Activated T-helper 2 cell treated with anti-CD3 and anti-CD28 coated beads, Interferon-gamma antibody, Interleukin-2, Interleukin-4, amounts not matched to agents 10 μg/mL and 5 μg/mL and 100 μg/mL, durations not matched to agents 14 hours and 24 hours and 36 hours (primary cell): Measurements from ENCODE around the gene VASH1. TPM values are rescaled to one million over a fixed set of nuclear protein-coding genes. Genes with fewer than 3 reads are reported as not detected.

Experiments
- DNase-seq: peaks from one replicate; pipeline ENCODE4 v3.0.0; 2021; ENCODE audit warnings: low spot score
- H3K27ac Mint-ChIP-seq: one replicate; pipeline ENCODE4 v1.8.0; 2021; ENCODE audit warnings: mixed read lengths
- H3K27me3 Mint-ChIP-seq: one replicate; pipeline ENCODE4 v1.8.0; 2021; ENCODE audit warnings: low read depth, mixed read lengths
- H3K36me3 Mint-ChIP-seq: one replicate; pipeline ENCODE4 v1.8.0; 2021; ENCODE audit warnings: low read depth, mixed read lengths
- H3K4me1 Mint-ChIP-seq: one replicate; pipeline ENCODE4 v1.8.0; 2021; ENCODE audit warnings: low read depth, mixed read lengths
- H3K4me3 Mint-ChIP-seq: one replicate; pipeline ENCODE4 v1.8.0; 2021; ENCODE audit warnings: low read depth, mild to moderate bottlenecking, moderate library complexity, mixed read lengths
- H3K9me3 Mint-ChIP-seq: one replicate; pipeline ENCODE4 v1.8.0; 2021; ENCODE audit warnings: mixed read lengths
- intact Hi-C: fragments of 100-400 bp; cut with micrococcal nuclease; formaldehyde crosslinking; loops from one replicate; pipeline ENCODE4 v1.15.1; 2023
- total RNA-seq: library from RNA; stranded (reverse); gene quantifications from 2 replicates; pipeline ENCODE4 v1.2.3, GENCODE V29; 2022

The VASH1 gene
- total RNA-seq, 1 donor from 2014 or later, result 12.9 TPM

DNA sequence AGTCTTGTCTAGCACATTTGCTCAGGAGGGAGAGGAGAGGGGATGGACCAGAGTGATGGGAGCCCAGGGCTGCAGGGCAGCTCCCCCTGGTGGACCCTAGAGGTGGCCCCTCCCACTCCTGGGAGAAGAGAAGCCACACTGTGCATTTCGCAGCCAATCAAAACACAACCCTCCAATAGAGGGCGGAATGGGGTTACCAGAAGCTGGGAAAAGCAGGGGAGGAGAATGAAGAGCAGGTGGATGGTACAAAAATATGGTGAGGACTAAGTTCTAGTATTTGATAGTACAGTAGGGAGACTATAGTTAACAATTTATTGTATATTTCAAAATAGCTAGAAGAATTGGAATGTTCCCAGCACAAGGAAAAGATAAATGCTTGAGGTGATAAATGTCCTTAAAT, 23.6 kb downstream of the VASH1 start:
- peaks cover 38% of the 10 kb centered on the region for H3K36me3 Mint-ChIP-seq

DNA sequence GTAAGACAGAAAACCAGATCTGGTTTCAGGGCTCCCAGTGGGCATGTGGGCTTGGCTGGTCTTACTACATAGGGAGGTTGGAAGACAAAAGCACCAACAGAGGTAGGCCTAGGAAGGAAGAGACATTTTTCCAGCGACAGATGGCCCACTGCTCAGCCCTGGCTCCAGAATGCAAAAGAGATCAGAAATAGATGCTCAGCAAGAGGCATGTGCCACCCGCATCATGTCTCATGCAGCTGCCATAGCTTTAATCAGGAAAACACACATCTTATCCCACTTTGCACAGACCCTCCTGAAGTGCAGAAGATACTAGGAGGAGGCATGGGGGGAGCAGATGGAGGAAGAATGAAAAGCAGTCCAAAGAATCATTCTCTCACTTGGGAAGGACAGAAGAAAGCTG, 25.3 kb downstream of the VASH1 start:
- Mint-ChIP-seq H3K4me1 (peaks cover 20% of the 10 kb centered on the region), H3K27me3 (no peaks in the 10 kb centered on the region), H3K9me3 (no peaks in the 10 kb centered on the region), H3K4me3 (no peak overlapping the region), H3K27ac (peak overlapping the region; percentile 58), H3K36me3 (peaks cover 40% of the 10 kb centered on the region)
- intact Hi-C loops, result no loop called here
- DNase-seq, result no peak

More for the DNA sequence above, 23.6 kb downstream of the VASH1 start:
- H3K4me3 Mint-ChIP-seq, result no peak overlapping the region
- intact Hi-C loops, result loop anchor here (1.0 to 2.0 kb wide), 2 partner anchors 24 to 75 kb away; partner anchors contain the start of gene VASH1
- peaks cover 32% of the 10 kb centered on the region for H3K4me1 Mint-ChIP-seq
- H3K9me3 Mint-ChIP-seq, result no peaks in the 10 kb centered on the region
- no peaks in the 10 kb centered on the region for H3K27me3 Mint-ChIP-seq
- H3K27ac Mint-ChIP-seq, result peak overlapping the region; percentile 3
- DNase-seq, result peak; percentile 43

DNA sequence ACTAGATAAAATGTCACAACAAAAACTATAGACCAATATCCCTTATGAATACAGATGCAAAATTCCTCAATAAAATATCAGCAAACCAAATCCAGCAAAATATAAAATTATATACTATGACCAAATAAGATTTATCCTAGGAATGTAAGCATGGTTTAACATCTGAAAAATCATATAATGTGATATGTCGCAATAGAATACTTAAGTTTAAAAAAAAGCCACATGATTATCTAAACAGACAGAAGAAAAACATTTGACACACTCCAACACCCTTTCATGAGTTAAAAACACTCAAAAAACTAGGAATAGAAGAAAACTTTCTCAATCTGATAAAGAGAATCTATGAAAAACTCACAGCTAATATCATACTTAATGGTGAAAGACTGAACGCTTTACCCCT, 31.2 kb downstream of the VASH1 start:
- Mint-ChIP-seq H3K27ac (no peak overlapping the region), H3K27me3 (no peaks in the 10 kb centered on the region), H3K36me3 (peaks cover 19% of the 10 kb centered on the region), H3K9me3 (no peaks in the 10 kb centered on the region), H3K4me1 (no peaks in the 10 kb centered on the region), H3K4me3 (no peak overlapping the region)
- no peak for DNase-seq
- intact Hi-C loops, result no loop called here

DNA sequence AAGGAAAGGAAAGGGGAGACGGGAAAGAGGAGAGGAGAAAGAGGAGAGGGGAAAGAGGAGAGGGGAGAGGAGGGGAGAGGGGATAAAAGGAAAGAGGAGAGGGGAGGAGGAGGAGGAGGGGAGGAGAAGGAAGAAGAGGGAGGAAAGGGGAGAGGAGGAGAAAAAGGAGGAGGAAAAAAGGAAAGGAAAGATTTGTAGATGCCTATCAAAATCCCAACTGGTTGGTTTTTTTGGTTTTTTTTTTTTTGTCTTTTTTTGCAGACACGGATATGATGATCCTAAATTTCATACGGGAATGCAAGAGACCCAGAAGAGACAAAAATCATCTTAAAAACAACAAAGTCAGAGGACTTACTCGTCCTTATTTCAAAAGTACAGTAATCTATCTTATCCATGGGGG, 32.1 kb downstream of the VASH1 start:
- no peaks in the 10 kb centered on the region for H3K4me1 Mint-ChIP-seq
- no peaks in the 10 kb centered on the region for H3K9me3 Mint-ChIP-seq
- peaks cover 21% of the 10 kb centered on the region for H3K36me3 Mint-ChIP-seq
- DNase-seq, result no peak
- no peak overlapping the region for H3K4me3 Mint-ChIP-seq
- H3K27ac Mint-ChIP-seq, result no peak overlapping the region
- intact Hi-C loops, result no loop called here
- H3K27me3 Mint-ChIP-seq, result no peaks in the 10 kb centered on the region

DNA sequence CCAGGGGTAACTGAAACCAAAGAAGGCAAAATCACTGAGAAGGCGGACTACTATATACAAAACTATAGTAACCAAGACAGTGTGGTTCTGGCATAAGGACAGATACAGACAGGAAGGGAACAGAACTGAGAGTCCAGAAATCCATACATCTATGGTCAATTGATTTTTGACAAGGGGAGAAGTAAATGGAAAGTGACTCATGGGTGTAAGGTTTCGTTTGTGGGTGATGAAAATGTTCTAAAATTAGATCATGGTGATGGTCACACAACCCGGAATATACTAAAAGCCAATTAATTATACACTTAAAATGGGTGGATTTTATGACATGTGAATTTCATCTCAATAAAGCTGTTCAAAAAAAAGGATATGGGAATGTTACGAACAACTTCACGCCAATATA, 32.7 kb downstream of the VASH1 start:
- no peak overlapping the region for H3K27ac Mint-ChIP-seq
- H3K27me3 Mint-ChIP-seq, result no peaks in the 10 kb centered on the region
- H3K36me3 Mint-ChIP-seq, result peaks cover 18% of the 10 kb centered on the region
- DNase-seq, result no peak
- intact Hi-C loops, result no loop called here
- H3K9me3 Mint-ChIP-seq, result no peaks in the 10 kb centered on the region
- no peak overlapping the region for H3K4me3 Mint-ChIP-seq
- H3K4me1 Mint-ChIP-seq, result no peaks in the 10 kb centered on the region

DNA sequence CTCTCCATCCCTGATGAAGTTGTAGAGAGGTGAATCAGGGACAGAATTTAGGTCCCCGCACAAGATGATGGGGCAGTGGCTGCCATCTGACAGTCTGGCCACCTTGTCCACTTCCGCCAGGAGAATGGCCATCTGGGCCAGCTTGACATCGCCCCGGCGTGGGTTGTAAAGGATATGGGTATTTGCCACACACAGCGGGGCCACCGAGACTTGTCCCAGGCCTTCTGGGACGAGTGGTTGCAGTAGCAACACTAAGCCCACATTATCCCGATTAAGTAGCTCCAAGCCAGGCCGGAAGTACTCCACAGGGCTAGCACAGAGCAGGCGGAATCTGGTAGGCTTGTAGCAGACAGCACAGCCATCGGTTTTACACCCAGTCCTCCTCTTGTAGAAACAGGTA, 45.2 kb downstream of the VASH1 start:
- Mint-ChIP-seq H3K27me3 (no peaks in the 10 kb centered on the region), H3K36me3 (peaks cover 38% of the 10 kb centered on the region), H3K4me1 (peaks cover 13% of the 10 kb centered on the region), H3K27ac (no peak overlapping the region), H3K4me3 (no peak overlapping the region), H3K9me3 (no peaks in the 10 kb centered on the region)
- intact Hi-C loops, result no loop called here
- DNase-seq, result no peak

DNA sequence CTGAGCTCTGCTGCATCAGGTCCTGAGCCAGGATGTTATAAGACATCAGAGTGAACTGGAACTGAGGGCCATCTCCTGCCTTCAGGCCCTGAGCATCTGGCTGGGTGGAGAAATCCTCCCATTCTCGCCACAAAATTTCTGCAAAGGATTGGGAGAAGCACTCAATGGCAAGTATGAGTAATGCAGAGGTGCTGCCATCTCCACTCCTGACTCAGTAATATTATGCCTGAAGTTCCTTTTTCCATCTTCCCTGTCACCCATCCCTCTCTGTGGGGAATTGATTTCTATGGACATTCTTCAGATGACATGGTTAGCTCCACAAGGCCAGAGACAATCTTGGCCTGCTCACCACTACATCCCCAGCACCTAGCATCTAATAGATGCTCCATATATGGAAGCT, 46.7 kb downstream of the VASH1 start:
- intact Hi-C loops, result no loop called here
- peaks cover 28% of the 10 kb centered on the region for H3K36me3 Mint-ChIP-seq

DNA sequence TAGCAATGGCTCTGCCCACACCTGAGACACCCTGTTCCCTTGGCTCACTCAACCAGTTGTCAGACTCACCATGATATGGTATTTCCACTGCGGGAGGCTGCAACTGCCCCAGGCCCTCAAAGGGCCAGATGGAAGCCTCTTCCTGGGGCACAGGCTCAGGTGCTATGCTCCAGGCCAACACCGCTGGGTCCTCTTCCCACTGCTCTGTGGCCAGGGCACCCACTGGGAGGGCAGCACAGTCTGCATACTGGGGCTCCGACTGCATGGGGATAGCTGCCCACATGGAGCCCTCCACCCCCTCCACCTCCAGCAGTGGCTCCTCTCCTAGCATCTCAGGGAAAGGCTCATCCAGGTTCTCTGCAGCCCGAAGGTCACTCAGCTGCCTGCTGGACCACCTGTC, 47.7 kb downstream of the VASH1 start:
- DNase-seq, result no peak
- Mint-ChIP-seq H3K4me3 (no peak overlapping the region), H3K4me1 (peaks cover 21% of the 10 kb centered on the region), H3K9me3 (no peaks in the 10 kb centered on the region), H3K27ac (no peak overlapping the region), H3K27me3 (no peaks in the 10 kb centered on the region), H3K36me3 (peaks cover 18% of the 10 kb centered on the region)
- intact Hi-C loops, result no loop called here

More for the DNA sequence above, 46.7 kb downstream of the VASH1 start:
- no peak overlapping the region for H3K4me3 Mint-ChIP-seq
- H3K9me3 Mint-ChIP-seq, result no peaks in the 10 kb centered on the region
- H3K4me1 Mint-ChIP-seq, result peaks cover 19% of the 10 kb centered on the region
- no peaks in the 10 kb centered on the region for H3K27me3 Mint-ChIP-seq
- no peak for DNase-seq
- no peak overlapping the region for H3K27ac Mint-ChIP-seq

DNA sequence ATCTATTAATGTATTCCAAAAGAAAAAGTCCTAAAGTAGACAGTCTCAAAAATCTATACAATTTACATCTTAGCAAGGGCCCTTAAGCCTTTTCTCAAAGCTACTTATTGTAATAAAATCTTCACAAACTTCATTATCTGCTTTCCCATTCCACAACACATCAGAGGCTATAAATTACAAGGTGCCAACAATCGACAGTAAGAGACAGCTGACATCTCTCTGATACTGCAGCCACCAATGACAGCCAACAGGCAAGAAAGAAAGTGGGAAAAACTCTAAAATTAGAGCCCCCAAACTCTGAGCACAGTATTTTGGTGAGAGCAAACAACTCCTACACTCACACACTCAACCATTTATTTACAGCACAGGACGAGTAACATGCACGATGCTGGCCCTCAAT, 49.3 kb downstream of the VASH1 start:
- peaks cover 21% of the 10 kb centered on the region for H3K4me1 Mint-ChIP-seq
- H3K27ac Mint-ChIP-seq, result peak overlapping the region; percentile 49
- intact Hi-C loops, result loop anchor here (2.0 to 5.0 kb wide), 2 partner anchors 28 to 43 kb away; no protein-coding TSS in a partner anchor
- DNase-seq, result no peak
- no peaks in the 10 kb centered on the region for H3K27me3 Mint-ChIP-seq
- H3K36me3 Mint-ChIP-seq, result peaks cover 14% of the 10 kb centered on the region
- peak overlapping the region; percentile 93 for H3K4me3 Mint-ChIP-seq
- no peaks in the 10 kb centered on the region for H3K9me3 Mint-ChIP-seq

DNA sequence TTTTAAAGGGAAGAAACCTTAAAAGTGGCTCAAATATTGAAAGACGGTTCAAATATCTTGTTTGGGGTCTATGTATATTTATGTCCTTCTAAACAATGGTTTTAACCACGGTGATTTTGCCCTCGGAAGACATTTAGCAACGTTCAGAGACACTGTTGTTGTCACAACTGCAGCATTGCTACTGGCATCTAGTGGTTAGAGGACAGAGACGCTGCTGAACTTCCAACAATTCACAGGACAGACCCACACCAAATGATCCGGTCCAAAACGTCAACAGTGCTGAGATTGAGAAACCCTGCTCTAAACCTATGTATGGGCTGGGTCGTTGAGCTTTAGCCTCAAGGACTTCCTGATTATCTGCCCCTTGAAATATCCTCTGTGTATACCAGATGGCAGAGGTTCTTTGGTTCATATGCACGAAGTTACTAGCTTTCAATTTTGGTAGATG, 49.7 kb downstream of the VASH1 start:
- Mint-ChIP-seq H3K4me1 (peaks cover 21% of the 10 kb centered on the region), H3K27me3 (no peaks in the 10 kb centered on the region), H3K36me3 (peaks cover 14% of the 10 kb centered on the region), H3K27ac (peak overlapping the region; percentile 49), H3K4me3 (peak overlapping the region; percentile 93), H3K9me3 (no peaks in the 10 kb centered on the region)
- intact Hi-C loops, result loop anchor here (1.0 to 5.0 kb wide), 3 partner anchors 28 to 101 kb away; no protein-coding TSS in a partner anchor
- no peak for DNase-seq

DNA sequence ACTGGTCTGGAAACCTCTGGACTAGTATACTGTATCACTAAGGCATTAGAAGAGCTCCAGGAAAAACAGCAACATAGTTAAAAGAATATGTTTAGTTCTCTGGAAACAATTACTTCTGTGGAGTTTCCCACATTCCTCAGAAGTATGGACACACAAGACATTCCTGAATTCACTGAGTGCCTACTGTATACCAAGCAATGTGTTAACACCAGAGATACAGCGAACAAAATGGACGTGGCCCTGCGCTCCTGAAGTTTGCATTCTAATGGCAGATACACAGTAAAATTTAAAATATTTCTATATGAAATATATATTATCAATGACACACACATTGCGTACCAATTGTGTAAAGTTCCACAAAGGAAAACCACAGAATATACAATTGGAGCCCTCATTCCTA, 50.3 kb downstream of the VASH1 start:
- DNase-seq, result no peak
- peak overlapping the region; percentile 93 for H3K4me3 Mint-ChIP-seq
- peaks cover 9% of the 10 kb centered on the region for H3K36me3 Mint-ChIP-seq
- H3K27me3 Mint-ChIP-seq, result no peaks in the 10 kb centered on the region
- H3K27ac Mint-ChIP-seq, result peak overlapping the region; percentile 86
- H3K4me1 Mint-ChIP-seq, result peaks cover 21% of the 10 kb centered on the region
- intact Hi-C loops, result loop anchor here (1.0 to 5.0 kb wide), 3 partner anchors 29 to 101 kb away; no protein-coding TSS in a partner anchor
- H3K9me3 Mint-ChIP-seq, result no peaks in the 10 kb centered on the region

DNA sequence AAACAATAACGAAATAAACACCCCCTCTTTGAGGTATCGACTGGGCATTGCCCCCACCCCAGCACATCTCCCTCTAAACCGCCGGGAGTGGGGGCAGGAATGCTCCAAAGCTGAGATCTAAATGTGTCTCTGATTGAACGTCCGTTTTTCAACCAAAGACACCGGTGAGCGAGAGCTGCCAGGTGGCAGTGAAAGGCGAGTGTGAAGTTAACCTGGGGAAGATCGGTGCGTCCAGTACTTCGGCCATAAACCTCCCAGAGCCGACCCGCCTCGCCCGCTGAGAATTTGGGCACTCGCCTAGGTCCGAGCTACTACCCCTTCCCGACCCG, 50.8 kb downstream of the VASH1 start:
- Mint-ChIP-seq H3K36me3 (peaks cover 9% of the 10 kb centered on the region), H3K27ac (peak overlapping the region; percentile 86), H3K4me1 (peaks cover 21% of the 10 kb centered on the region), H3K4me3 (peak overlapping the region; percentile 93), H3K9me3 (no peaks in the 10 kb centered on the region), H3K27me3 (no peaks in the 10 kb centered on the region)
- DNase-seq, result no peak
- intact Hi-C loops, result loop anchor here (5.0 kb wide), 1 partner anchor 45 kb away; no protein-coding TSS in a partner anchor

DNA sequence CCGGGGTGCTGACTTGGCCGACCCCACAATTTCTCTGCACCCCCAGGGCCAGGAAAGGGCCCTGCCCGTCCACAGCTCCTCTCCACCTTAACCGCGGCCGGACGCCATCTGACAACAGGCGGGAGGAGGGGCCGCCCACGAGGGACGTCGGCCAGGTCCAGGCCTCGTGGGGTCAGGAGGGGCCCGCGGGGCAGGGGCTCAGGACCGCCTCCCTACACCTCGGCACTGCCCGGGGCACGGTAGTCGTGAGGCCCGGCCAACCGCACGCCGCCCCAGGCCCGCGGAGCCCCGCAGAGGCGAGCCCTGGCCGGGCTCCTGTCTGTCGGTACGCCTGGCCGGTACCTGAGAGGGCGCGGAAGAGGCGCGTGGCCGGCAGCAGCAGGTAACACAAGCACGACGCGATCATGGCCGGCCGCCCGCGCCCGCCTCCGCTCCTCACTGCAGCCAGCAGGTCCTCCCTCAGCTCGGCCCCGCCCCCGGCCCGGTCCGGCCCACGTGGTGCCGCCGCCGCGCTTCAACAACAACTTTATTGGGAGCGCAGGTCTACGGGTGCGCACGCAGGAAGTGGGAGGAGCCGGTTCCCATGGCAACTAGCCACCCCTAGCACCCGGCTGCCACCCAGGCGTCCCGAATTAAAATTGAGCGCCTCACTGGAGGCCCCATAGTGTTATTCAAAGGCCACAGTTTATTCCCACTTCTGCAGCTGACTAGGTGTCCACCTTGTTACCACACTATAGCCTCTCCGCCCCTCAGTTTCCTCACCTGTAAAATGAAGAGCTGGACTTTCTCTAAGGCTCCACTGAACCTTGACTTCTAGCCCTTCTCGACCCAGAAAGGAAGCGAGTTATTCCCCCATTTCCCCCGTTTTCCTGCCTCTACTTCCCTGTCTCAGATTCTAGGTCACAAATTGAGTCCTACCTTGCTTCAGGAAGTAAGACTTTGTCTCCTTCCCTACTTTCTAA, 51.4 kb downstream of the VASH1 start, which contains the start of gene ANGEL1:
Gene ANGEL1 (minus strand): TSS at position 461 of the 962 bp plus-strand sequence. CDS start 55 bp downstream, at position 406.
- DNase-seq, result peak; percentile 97
- Mint-ChIP-seq H3K27me3 (no peaks in the 10 kb centered on the region), H3K9me3 (no peaks in the 10 kb centered on the region), H3K4me3 (peak within 1 kb of the TSS; percentile 93), H3K36me3 (peaks cover 9% of the 10 kb centered on the region), H3K4me1 (peaks cover 21% of the 10 kb centered on the region), H3K27ac (peak within 1 kb of the TSS; percentile 86)
- intact Hi-C loops, result loop anchor here (5.0 kb wide), 1 partner anchor 45 kb away; no protein-coding TSS in a partner anchor
